Retinal pigment epithelial cell (primary cell): ENCODE data around the gene PTPN13.
A peak's percentile ranks its signal among the peaks of the same experiment; 100 is the strongest.

Source experiments
- DNase-seq: peaks from one replicate; pipeline ENCODE4 v3.0.0-alpha.2; 2010; ENCODE audit warnings: low read depth
- H3K4me3 ChIP-seq: 2 replicates; pipeline ENCODE4 v1.5.1; 2011; ENCODE audit warnings: mild to moderate bottlenecking, low read length, control low read depth, moderate library complexity
- CTCF ChIP-seq: conservative IDR thresholded peaks from 2 replicates; pipeline ENCODE4 v1.5.1; 2011; ENCODE audit warnings: low read depth, low read length, control low read depth, inconsistent platforms

The PTPN13 gene

DNA sequence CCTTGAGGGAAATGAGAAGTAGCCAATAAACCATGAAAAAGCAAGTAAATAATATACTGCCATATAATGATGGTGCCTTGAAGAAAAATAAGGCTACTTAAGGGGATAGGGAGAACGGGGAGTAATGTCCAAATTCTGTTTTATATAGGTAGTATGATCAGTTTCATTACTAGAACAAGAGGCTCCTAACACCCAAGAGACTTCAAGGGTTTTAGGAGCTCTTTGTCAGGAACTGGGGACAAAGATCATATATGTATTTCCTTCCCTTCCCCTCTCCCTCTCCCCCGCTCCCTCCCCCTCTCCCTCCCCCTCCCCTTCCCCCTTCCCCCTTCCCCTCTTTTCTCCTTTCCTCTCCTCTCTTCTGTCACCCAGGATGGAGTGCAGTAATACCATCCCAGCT, 127.3 kb downstream of the PTPN13 start:
- TF ChIP-seq CTCF: no peak
- no peak overlapping the region for H3K4me3 ChIP-seq
- DNase-seq: no peak

GRCh38 chr4:86730310-86730709, 136.2 kb downstream of the PTPN13 start:
- DNase-seq: no peak
- no peak for TF ChIP-seq CTCF

DNA sequence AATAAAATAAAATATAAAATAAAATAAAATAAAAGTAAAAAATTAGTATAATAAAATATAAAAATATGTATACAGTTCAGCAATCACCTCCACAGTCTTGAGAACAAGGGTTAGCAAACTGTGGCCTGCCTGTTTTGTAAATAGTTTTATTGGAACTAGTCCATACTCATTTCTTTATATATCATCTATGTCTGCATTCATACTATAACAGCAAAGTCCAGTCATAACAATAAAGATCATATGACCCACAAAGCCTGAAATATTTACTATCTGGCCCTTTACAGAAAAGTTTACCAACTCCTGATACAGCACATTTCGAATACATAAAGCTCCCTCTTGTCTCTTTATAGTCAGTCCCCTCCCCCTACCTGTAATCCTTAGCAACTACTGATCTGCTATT, 143.1 kb downstream of the PTPN13 start:
- no peak for TF ChIP-seq CTCF
- H3K4me3 ChIP-seq: no peak overlapping the region
- DNase-seq: peak; percentile 2

More at GRCh38 chr4:86730310-86730709, 136.2 kb downstream of the PTPN13 start:
- H3K4me3 ChIP-seq: no peak overlapping the region

DNA sequence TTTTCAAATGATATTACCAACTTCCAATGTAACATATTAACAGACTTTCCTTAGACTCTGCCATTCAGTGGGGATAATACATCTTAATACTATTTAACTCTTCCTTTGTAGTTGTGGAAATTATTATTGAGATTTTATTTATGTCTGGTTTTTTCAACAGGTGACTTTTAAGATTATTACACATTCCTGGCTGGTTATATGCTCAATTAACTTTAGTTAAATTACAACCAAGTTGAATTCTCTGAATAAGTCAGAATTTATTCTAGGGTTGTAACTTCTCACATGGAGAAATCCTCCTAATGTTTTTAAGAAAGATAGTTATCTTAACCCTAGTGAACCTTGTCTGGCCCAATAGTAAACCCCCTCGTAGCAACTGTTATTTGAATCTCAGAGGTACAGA, 147.7 kb downstream of the PTPN13 start:
- TF ChIP-seq CTCF: no peak
- H3K4me3 ChIP-seq: no peak overlapping the region
- DNase-seq: no peak

DNA sequence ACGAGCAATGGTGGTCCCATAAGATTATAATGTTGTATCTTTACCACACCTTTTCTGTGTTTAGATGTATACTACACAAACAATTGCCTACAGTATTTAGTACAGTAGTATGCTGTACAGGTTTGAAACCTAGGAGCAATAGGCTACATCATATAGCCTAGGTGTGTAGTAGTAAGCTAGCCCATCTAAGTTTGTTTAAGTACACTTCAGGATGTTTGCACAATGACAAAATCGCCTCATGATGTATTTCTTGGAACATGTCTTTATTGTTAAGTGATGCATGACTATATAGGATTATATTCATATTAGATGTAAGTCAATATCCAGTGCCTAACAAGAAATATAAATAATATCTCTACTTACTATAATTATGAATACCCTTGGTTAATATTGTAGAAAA, 150.5 kb downstream of the PTPN13 start:
- DNase-seq: peak; percentile 16
- no peak for TF ChIP-seq CTCF
- H3K4me3 ChIP-seq: no peak overlapping the region

- TF ChIP-seq CTCF: no peak
These were observed 155.0 kb downstream of the PTPN13 start for GRCh38 chr4:86749121-86749520.

GRCh38 chr4:86755388-86755787, 161.3 kb downstream of the PTPN13 start:
- no peak for TF ChIP-seq CTCF
- no peak for DNase-seq
- no peak overlapping the region for H3K4me3 ChIP-seq

More at GRCh38 chr4:86749121-86749520, 155.0 kb downstream of the PTPN13 start:
- H3K4me3 ChIP-seq: no peak overlapping the region
- no peak for DNase-seq
